Keratinocyte (primary cell): ENCODE measurements around the gene TRIM26. TPM values are rescaled to one million over a fixed set of nuclear protein-coding genes. Genes with fewer than 3 reads are reported as not detected.

Experiments
- DNase-seq: peaks from one replicate; pipeline ENCODE4 v3.0.0-alpha.2; 2011; ENCODE audit warnings: low read depth, missing footprints, low spot score
- FAIRE-seq: peaks from 2 replicates; lab custom pipeline; 2011; peaks lifted over from hg19 to GRCh38; lab: Jason Lieb, UNC
- H2AFZ ChIP-seq: 2 replicates; pipeline ENCODE4 v1.6.0; 2012; ENCODE audit warnings: low read length, control low read depth, inconsistent platforms; ENCODE audit not compliant: control insufficient read depth
- H3K27ac ChIP-seq: 2 replicates; pipeline ENCODE4 v1.5.1; 2011; ENCODE audit warnings: low read length; ENCODE audit not compliant: control insufficient read depth, insufficient read depth
- H3K27me3 ChIP-seq: 3 replicates; pipeline ENCODE4 v1.6.0; 2011; ENCODE audit warnings: low read length; ENCODE audit not compliant: control insufficient read depth, insufficient read depth; ENCODE audit errors: extremely low read depth
- H3K36me3 ChIP-seq, 2 experiments: 2 replicates in 1 of 2; 3 replicates in 1 of 2; pipeline ENCODE4 v1.5.1; 2011; ENCODE audit warnings: low read length in 2 of 2, mild to moderate bottlenecking in 1 of 2; ENCODE audit not compliant: control insufficient read depth in 2 of 2, insufficient read depth in 2 of 2; ENCODE audit errors: extremely low read depth in 1 of 2
- H3K4me1 ChIP-seq: 3 replicates; pipeline ENCODE4 v1.5.1; 2011; ENCODE audit warnings: low read length; ENCODE audit not compliant: control insufficient read depth, insufficient read depth; ENCODE audit errors: extremely low read depth
- H3K4me2 ChIP-seq: 3 replicates; pipeline ENCODE4 v1.6.0; 2011; ENCODE audit warnings: low read depth, low read length; ENCODE audit not compliant: control insufficient read depth, insufficient read depth; ENCODE audit errors: extremely low read depth
- H3K4me3 ChIP-seq, 3 experiments: fragments of 200-600 bp in 1 of 3; sonication (generic) in 1 of 3; 2 replicates in 2 of 3; 3 replicates in 1 of 3; pipeline ENCODE4 v1.5.1; 2011 to 2016; ENCODE audit warnings: low read length in 3 of 3, mild to moderate bottlenecking in 3 of 3, control low read depth in 2 of 3, inconsistent platforms in 1 of 3, low read depth in 1 of 3, mixed read lengths in 1 of 3, mixed run types in 1 of 3, moderate library complexity in 1 of 3; ENCODE audit not compliant: control insufficient read depth in 2 of 3, insufficient read depth in 2 of 3; ENCODE audit errors: extremely low read depth in 1 of 3
- H3K79me2 ChIP-seq: 2 replicates; pipeline ENCODE4 v1.6.0; 2012; ENCODE audit warnings: low read length; ENCODE audit not compliant: control insufficient read depth, insufficient read depth
- H3K9ac ChIP-seq: 3 replicates; pipeline ENCODE4 v1.6.0; 2011; ENCODE audit warnings: low read length; ENCODE audit not compliant: control insufficient read depth, insufficient read depth; ENCODE audit errors: extremely low read depth
- H3K9me1 ChIP-seq: 3 replicates; pipeline ENCODE4 v1.6.0; 2011; ENCODE audit warnings: low read length; ENCODE audit not compliant: control insufficient read depth, insufficient read depth; ENCODE audit errors: extremely low read depth
- H3K9me3 ChIP-seq: 2 replicates; pipeline ENCODE4 v1.5.1; 2012; ENCODE audit warnings: low read depth, low read length; ENCODE audit not compliant: control insufficient read depth
- H4K20me1 ChIP-seq: 3 replicates; pipeline ENCODE4 v1.6.0; 2011; ENCODE audit warnings: low read length; ENCODE audit not compliant: control insufficient read depth, insufficient read depth; ENCODE audit errors: extremely low read depth
- CTCF ChIP-seq, 3 experiments: IDR thresholded peaks in 1 of 3; conservative IDR thresholded peaks in 1 of 3; optimal IDR thresholded peaks in 1 of 3; 2 replicates in 2 of 3; 3 replicates in 1 of 3; pipeline versions ENCODE3 to v1.5.1; 2011; ENCODE audit warnings: low read length in 3 of 3, mild to moderate bottlenecking in 3 of 3, moderate library complexity in 2 of 3, control low read depth in 1 of 3, inconsistent platforms in 1 of 3; ENCODE audit not compliant: insufficient read depth in 2 of 3; ENCODE audit errors: extremely low read depth in 1 of 3
- EZH2 ChIP-seq: IDR thresholded peaks from one replicate; pipeline ENCODE4 v1.6.1; 2012; ENCODE audit warnings: inconsistent platforms, mild to moderate bottlenecking, low read length, moderate library complexity
- dilution Hi-C: fragments of 300-500 bp; cut with MboI; formaldehyde crosslinking; loops from one replicate; pipeline ENCODE4 v1.7.0; 2020; ENCODE audit warnings: low sequenced_read_pairs; ENCODE audit not compliant: extremely low pct_ligation_motif_present
- polyA plus RNA-seq, 5 experiments: library from polyadenylated mRNA; depleted of rRNA in 3 of 5; stranded (reverse) in 3 of 5; stranded (forward) in 1 of 5; unstranded in 1 of 5; fragments of >200 nt; gene quantifications; 1 replicate in 1 of 5; 2 replicates in 3 of 5; 3 replicates in 1 of 5; pipeline versions ENCODE4 v1.2.1 to v1.2.3, GENCODE V29; 2011 to 2012; ENCODE audit warnings: missing spikeins in 2 of 5, low read depth in 1 of 5, low replicate concordance in 1 of 5

The TRIM26 gene
- polyA plus RNA-seq, 1 donor (not counting 4 experiments of a cell fraction or from before 2014, with no cell fraction given) = 34.7 TPM

GRCh38 chr6:30206799-30207618 is 6.2 kb downstream of the TRIM26 start:
- Histone ChIP-seq H3K4me2 (peak overlapping the region; percentile 76), H3K9ac (peak overlapping the region; percentile 24), H2AFZ (no peak overlapping the region), H3K9me1 (no peaks in the 10 kb centered on the region), H3K79me2 (peaks cover 79% of the 10 kb centered on the region), H4K20me1 (peaks cover 3% of the 10 kb centered on the region), H3K4me3 (peak overlapping the region in 2 of 3 experiments; percentile 28 to 30), H3K4me1 (peaks cover 50% of the 10 kb centered on the region), H3K9me3 (no peaks in the 10 kb centered on the region), H3K27ac (peak overlapping the region; percentile 19), H3K36me3 (peaks cover 0 to 4% of the 10 kb centered on the region in 2 experiments), H3K27me3 (no peaks in the 10 kb centered on the region)
- dilution Hi-C loops = no loop called here
- FAIRE-seq = peak; percentile 59
- TF ChIP-seq EZH2 = no peak
- no peak for TF ChIP-seq CTCF (optimal IDR thresholded peaks at IDR 0.05 in 1 of 3, IDR thresholded peaks at IDR 0.05 in 1 of 3, conservative IDR thresholded peaks at IDR 0.05 in 1 of 3; ENCODE audit: extremely low read depth in 1 of 3, insufficient read depth in 2 of 3, low read length in 3 of 3)
- DNase-seq = no peak

GRCh38 chr6:30206152-30206551 is 7.1 kb downstream of the TRIM26 start:
- peaks cover 70% of the 10 kb centered on the region for H3K79me2 ChIP-seq
- H3K9ac ChIP-seq = no peak overlapping the region
- peaks cover 3% of the 10 kb centered on the region for H4K20me1 ChIP-seq
- no peak for TF ChIP-seq EZH2
- TF ChIP-seq CTCF (optimal IDR thresholded peaks at IDR 0.05 in 1 of 3, IDR thresholded peaks at IDR 0.05 in 1 of 3, conservative IDR thresholded peaks at IDR 0.05 in 1 of 3; ENCODE audit: extremely low read depth in 1 of 3, insufficient read depth in 2 of 3, low read length in 3 of 3) = no peak
- peaks cover 0 to 4% of the 10 kb centered on the region in 2 experiments for H3K36me3 ChIP-seq
- dilution Hi-C loops = no loop called here
- H3K4me1 ChIP-seq = peaks cover 49% of the 10 kb centered on the region
- no peak overlapping the region for H3K4me2 ChIP-seq
- DNase-seq = no peak
- H3K9me3 ChIP-seq = no peaks in the 10 kb centered on the region
- H3K27me3 ChIP-seq = no peaks in the 10 kb centered on the region
- no peak for FAIRE-seq
- H3K4me3 ChIP-seq = no peak overlapping the region
- no peak overlapping the region for H2AFZ ChIP-seq
- H3K9me1 ChIP-seq = no peaks in the 10 kb centered on the region
- H3K27ac ChIP-seq = no peak overlapping the region
